DND-41 (cell line): Measurements from ENCODE around the gene KRT27.

Experiments used
- CTCF ChIP-seq: IDR thresholded peaks from 2 replicates; pipeline ENCODE4 v1.5.1; 2012; ENCODE audit warnings: borderline replicate concordance, low read length, moderate library complexity, mild to moderate bottlenecking; ENCODE audit not compliant: poor library complexity, severe bottlenecking; ENCODE audit errors: extremely low read depth
- EZH2 ChIP-seq: IDR thresholded peaks from 3 replicates; pipeline ENCODE4 v1.6.1; 2012; ENCODE audit warnings: borderline replicate concordance, low read depth, mild to moderate bottlenecking, moderate library complexity, low read length, inconsistent platforms; ENCODE audit not compliant: severe bottlenecking

GRCh38 chr17:40816569-40816968 is 34.2 kb upstream of the KRT27 start:
- TF ChIP-seq CTCF (no peak), EZH2 (no peak)
